OCI-LY3 (cell line): ENCODE results near the gene NEURL1B.

ENCODE experiments used
- CTCF ChIP-seq: fragments of 200-600, 300-600 bp; sonication (generic); IDR thresholded peaks from 2 replicates; pipeline ENCODE4 v1.5.1; 2014; ENCODE audit warnings: antibody characterized with exemption, low read length, low read depth
- EZH2phosphoT487 ChIP-seq: fragments of 200-600 bp; shearing (Covaris generic); IDR thresholded peaks from 2 replicates; pipeline ENCODE4 v1.6.1; 2018; ENCODE audit warnings: antibody characterized with exemption, mixed run types, low read depth

- no peak for TF ChIP-seq CTCF
- no peak for TF ChIP-seq EZH2phosphoT487
These were observed 58.4 kb downstream of the NEURL1B start for GRCh38 chr5:172699423-172699822.
